ENCODE results near the gene GAB1.
A peak's percentile ranks its signal among the peaks of the same experiment; 100 is the strongest.

Gene GAB1

DNA sequence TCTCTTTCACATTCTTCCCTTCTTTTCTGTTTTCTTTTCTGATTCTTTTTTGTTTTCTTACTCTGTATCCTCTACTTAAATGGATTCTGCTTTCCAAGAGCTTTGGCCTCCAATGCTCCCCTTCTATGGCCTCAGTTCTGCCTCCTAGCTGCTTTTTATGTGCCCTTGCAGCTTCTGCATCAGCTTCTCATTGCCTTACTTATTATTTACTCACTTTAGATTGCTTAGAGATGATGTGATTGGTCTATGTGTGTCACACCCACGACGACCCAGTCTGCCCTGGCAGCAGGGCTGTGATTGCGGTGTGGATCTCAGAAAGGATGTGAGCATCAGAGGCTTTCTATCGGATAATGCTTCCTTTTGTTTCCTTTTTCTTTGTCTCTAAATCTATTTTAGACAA is 105.0 kb downstream of the GAB1 start:
- Mint-ChIP-seq H3K27ac (no peak overlapping the region), H3K4me1 (no peaks in the 10 kb centered on the region), H3K36me3 (no peaks in the 10 kb centered on the region), H3K27me3 (peaks cover 5% of the 10 kb centered on the region), H3K4me3 (no peak overlapping the region), H3K9me3 (no peaks in the 10 kb centered on the region)
- no peak for DNase-seq (ENCODE audit: low spot score in 2 of 2)
- ATAC-seq (ENCODE audit: low read depth): no peak

DNA sequence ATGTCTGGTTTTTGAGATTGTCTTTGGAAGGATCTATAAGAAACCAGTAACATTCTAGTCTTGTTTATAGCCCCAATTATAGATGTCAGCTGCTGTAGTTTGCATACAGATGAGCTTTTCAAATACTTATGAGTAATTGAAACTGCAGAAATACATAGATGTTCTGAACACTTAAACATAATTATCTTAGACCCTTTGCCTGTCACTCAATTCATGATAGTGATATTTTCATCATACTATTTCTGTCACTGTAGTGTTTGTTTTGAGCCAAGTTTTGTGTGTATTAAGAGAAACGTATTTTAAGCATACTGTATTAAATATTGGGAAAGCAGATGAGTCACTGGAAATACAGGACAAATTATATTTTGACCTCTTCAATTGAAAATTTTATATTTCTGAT is 107.1 kb downstream of the GAB1 start:
- H3K4me3 Mint-ChIP-seq: no peak overlapping the region
- no peak overlapping the region for H3K27ac Mint-ChIP-seq
- ATAC-seq (ENCODE audit: low read depth): no peak
- no peaks in the 10 kb centered on the region for H3K9me3 Mint-ChIP-seq
- H3K4me1 Mint-ChIP-seq: no peaks in the 10 kb centered on the region
- H3K36me3 Mint-ChIP-seq: no peaks in the 10 kb centered on the region
- no peak for DNase-seq (ENCODE audit: low spot score in 2 of 2)
- no peaks in the 10 kb centered on the region for H3K27me3 Mint-ChIP-seq

DNA sequence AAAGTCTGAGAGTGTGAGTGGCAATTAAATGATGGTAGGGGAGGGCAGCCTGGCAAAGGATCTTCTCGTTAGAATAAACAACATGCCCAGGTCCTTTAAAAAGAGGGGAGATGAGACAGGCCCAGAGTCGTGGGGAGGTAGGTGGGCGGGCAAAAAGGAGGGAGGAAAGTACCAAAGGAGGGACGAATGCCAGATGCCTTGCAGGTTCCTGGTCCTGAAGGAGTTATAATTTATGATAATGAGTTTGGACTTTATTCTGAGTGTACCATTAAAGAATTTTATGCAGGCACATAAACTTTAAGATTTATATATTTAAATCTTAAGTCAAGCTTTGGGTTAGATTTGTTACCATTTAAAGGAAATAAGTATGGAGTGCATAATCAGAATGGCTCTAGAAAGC is 114.5 kb downstream of the GAB1 start:
- Mint-ChIP-seq H3K27me3 (peaks cover 3% of the 10 kb centered on the region), H3K4me3 (no peak overlapping the region), H3K27ac (no peak overlapping the region), H3K4me1 (no peaks in the 10 kb centered on the region), H3K36me3 (peaks cover 3% of the 10 kb centered on the region), H3K9me3 (no peaks in the 10 kb centered on the region)
- ATAC-seq (ENCODE audit: low read depth) (no peak), DNase-seq (ENCODE audit: low spot score in 2 of 2) (no peak)

DNA sequence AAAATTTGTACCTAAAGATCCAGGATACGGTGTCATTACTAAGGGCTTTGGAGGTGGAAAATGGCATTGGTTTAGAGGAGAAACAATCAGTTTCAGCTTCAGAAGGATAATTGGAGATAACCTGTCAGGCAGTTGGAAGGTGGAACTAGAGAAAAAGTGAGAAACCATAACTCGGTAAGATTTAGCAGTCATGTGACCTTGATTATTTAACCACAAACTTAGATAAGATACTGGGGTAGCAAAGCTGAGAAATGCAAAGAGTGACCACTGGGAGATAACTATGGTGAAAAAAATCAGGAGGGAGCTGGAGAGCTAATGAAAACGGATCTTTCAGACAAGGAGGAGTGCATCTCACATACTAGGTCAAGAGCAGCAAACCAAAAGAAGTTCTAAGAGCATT is 118.5 kb downstream of the GAB1 start:
- H3K4me1 Mint-ChIP-seq: no peaks in the 10 kb centered on the region
- ATAC-seq (ENCODE audit: low read depth): no peak

DNA sequence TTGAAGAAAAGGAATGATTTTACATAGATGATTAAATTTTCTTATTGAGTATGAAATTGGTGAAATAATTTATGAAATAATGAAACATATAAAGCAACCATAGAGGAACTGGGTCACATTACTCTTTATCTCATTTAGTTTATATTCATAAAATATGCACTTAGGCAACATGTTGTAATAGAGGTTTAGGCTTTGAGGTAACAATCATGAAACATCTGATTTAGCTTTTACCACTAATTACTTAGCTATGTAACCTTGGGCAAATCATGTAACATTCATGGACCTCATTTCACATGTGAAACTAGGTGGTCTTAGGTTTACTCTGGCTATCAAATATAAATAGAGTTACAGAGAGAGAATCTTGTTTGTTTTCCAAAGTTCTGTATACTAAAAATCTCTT is 122.3 kb downstream of the GAB1 start:
- no peak for ATAC-seq (ENCODE audit: low read depth)
- H3K9me3 Mint-ChIP-seq: no peaks in the 10 kb centered on the region
- no peak overlapping the region for H3K4me3 Mint-ChIP-seq
- no peaks in the 10 kb centered on the region for H3K27me3 Mint-ChIP-seq
- no peaks in the 10 kb centered on the region for H3K4me1 Mint-ChIP-seq
- H3K27ac Mint-ChIP-seq: no peak overlapping the region
- H3K36me3 Mint-ChIP-seq: no peaks in the 10 kb centered on the region
- no peak for DNase-seq (ENCODE audit: low spot score in 2 of 2)

More for the DNA sequence above, 118.5 kb downstream of the GAB1 start:
- DNase-seq (ENCODE audit: low spot score in 2 of 2): no peak
- peaks cover 3% of the 10 kb centered on the region for H3K36me3 Mint-ChIP-seq
- H3K27me3 Mint-ChIP-seq: peaks cover 3% of the 10 kb centered on the region
- H3K27ac Mint-ChIP-seq: no peak overlapping the region
- no peak overlapping the region for H3K4me3 Mint-ChIP-seq
- H3K9me3 Mint-ChIP-seq: no peaks in the 10 kb centered on the region

DNA sequence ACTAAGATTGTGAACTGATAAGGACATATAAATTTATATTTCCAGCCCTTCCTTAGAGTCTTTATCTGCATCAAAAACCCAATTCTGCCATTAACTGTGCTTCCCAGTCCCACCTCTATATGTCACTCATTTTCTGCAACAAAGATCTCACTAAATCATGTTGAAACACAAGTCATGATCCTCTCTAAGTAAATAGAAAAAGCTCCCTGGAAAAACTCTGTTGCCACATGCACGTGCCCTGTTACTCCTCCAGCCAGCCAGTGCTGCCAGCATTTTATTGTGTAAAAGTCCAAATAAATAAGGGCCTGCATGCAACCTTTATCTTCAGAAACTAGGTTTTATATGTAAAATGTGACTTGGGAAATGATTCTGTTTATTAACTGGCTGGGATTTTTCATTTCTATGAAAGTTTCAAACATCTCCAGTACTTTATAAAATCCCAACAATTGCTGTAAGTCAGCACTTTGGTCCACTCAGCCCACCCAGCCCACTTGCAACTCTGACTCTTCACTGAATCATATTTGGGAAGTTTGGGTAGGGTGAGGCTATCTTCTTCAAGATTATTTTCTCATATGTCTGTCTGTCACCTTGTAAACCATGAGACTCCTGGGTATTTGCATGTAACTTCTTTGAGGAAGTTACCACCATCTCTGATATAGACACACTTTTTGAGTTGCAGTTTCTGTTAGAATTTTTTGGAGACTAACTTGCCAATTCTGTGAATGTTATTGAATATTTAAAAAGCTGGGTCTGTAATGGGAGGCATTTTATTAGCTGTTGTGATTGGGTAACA is 136.9 kb downstream of the GAB1 start:
- Mint-ChIP-seq H3K27me3 (no peaks in the 10 kb centered on the region), H3K36me3 (no peaks in the 10 kb centered on the region), H3K9me3 (no peaks in the 10 kb centered on the region), H3K27ac (peak overlapping the region; percentile 24), H3K4me3 (no peak overlapping the region), H3K4me1 (peaks cover 6% of the 10 kb centered on the region)
- ATAC-seq (ENCODE audit: low read depth) (peak; percentile 70), DNase-seq (ENCODE audit: low spot score in 2 of 2) (no peak)

DNA sequence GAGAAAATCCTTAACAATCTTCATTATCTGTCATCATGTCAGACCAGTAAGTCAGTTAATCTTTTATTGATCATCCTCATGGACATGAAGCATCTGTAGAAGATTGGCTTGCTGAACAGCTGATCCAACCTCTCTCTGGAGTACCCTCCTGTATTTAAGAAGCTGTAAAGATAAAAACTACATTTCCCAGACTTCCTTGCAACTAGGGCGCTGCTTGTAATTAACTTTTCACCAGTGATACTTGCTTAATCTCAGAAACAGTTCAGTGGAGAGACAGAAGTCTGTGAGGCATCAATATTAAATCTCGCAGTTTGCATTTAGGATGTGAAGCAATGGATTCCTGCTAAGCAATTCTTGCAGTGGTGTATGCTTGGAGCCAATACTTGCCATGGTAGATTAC is 140.8 kb downstream of the GAB1 start:
- ATAC-seq (ENCODE audit: low read depth): no peak
- Mint-ChIP-seq H3K36me3 (no peaks in the 10 kb centered on the region), H3K27ac (no peak overlapping the region), H3K27me3 (no peaks in the 10 kb centered on the region), H3K9me3 (no peaks in the 10 kb centered on the region), H3K4me1 (peaks cover 6% of the 10 kb centered on the region), H3K4me3 (no peak overlapping the region)
- DNase-seq (ENCODE audit: low spot score in 2 of 2): no peak

DNA sequence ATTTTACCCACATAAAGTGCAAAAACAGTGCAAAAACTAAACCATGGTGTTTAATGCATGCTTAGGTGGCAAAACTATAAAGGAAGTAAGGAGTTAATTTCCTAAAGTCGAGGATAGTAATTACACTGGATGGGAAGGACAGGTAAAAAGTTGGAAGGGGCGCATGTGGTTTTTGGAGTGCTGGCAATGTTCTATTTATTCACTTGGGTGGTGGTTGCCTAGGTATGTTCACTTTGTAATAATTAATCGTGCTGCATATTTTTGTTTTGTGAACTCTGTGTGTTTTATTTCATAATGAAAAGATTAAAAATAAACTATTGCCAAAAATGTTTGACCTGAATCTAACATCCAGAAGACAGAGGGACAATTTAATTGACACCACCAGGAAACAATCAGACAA is 144.7 kb downstream of the GAB1 start:
- DNase-seq (ENCODE audit: low spot score in 2 of 2) (no peak), ATAC-seq (ENCODE audit: low read depth) (no peak)
- H3K27me3 Mint-ChIP-seq: peaks cover 8% of the 10 kb centered on the region
- no peak overlapping the region for H3K27ac Mint-ChIP-seq
- no peaks in the 10 kb centered on the region for H3K36me3 Mint-ChIP-seq
- no peaks in the 10 kb centered on the region for H3K9me3 Mint-ChIP-seq
- no peaks in the 10 kb centered on the region for H3K4me1 Mint-ChIP-seq
- no peak overlapping the region for H3K4me3 Mint-ChIP-seq

DNA sequence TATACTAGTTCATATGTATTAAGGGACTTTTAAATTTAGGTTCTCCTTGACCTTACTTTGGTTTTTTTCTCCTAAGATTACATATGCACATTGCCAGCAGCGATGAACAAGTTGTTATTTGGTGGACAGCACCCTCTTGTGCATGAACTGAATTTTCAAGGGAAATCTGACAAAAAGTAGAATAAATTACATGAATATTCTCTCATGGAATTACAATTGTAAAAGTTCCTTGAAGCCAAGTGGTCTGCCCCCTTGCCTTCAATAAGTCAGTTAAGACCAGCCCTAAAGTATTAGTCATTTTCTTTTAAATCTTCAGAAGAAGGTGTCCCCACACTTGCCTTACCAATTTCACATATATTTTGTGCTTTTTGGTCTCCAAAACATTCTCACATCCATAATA is 146.2 kb downstream of the GAB1 start:
- peak; percentile 32 for ATAC-seq (ENCODE audit: low read depth)
- Mint-ChIP-seq H3K27me3 (peaks cover 8% of the 10 kb centered on the region), H3K36me3 (no peaks in the 10 kb centered on the region), H3K4me3 (no peak overlapping the region), H3K4me1 (no peaks in the 10 kb centered on the region), H3K9me3 (no peaks in the 10 kb centered on the region), H3K27ac (no peak overlapping the region)
- DNase-seq (ENCODE audit: low spot score in 2 of 2): peak; percentile 13 to 19

DNA sequence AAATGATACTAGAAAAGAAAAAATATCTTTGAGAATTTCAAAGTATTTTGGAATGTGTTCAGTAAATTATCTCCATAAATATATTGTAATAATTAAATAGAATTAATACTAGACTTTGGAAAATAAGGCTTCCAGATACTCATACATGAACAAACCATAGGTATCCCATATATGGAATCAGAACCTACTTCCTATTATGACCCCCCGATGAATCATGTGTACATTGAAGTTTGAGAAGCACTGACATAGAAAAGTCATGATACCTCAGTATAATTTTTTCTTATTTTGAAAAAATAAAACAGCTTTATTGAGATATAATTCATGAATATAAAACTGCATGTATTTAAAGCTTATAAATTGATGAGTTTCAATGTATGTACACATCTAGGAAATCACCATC is 149.6 kb downstream of the GAB1 start:
- DNase-seq (ENCODE audit: low spot score in 2 of 2) (no peak), ATAC-seq (ENCODE audit: low read depth) (no peak)
- Mint-ChIP-seq H3K9me3 (peaks cover 1% of the 10 kb centered on the region), H3K27ac (no peak overlapping the region), H3K27me3 (peaks cover 8% of the 10 kb centered on the region), H3K4me1 (no peaks in the 10 kb centered on the region), H3K36me3 (no peaks in the 10 kb centered on the region), H3K4me3 (no peak overlapping the region)

DNA sequence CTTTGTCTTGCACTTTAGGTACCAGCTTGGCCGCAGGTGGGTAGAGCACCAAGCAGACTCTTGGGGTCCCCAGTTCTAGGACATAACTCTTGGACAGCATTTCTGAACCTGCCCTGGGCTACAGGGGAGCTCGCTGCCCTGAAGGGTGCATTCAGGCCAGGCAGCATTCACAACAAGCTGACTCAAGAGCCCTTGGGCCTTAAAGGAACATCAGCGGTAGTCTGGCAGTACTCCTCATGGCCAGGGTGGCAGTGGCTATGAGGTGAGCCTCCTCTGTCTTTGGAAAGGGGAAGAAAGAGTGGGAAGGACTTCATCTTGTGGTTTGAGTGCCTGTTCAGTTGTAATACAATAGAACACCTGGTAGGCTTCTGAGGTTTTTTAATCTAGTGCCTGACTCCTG is 152.0 kb downstream of the GAB1 start:
- Mint-ChIP-seq H3K36me3 (no peaks in the 10 kb centered on the region), H3K4me3 (no peak overlapping the region), H3K4me1 (no peaks in the 10 kb centered on the region), H3K9me3 (peaks cover 3% of the 10 kb centered on the region), H3K27me3 (peaks cover 8% of the 10 kb centered on the region), H3K27ac (no peak overlapping the region)
- no peak for DNase-seq (ENCODE audit: low spot score in 2 of 2)
- no peak for ATAC-seq (ENCODE audit: low read depth)

DNA sequence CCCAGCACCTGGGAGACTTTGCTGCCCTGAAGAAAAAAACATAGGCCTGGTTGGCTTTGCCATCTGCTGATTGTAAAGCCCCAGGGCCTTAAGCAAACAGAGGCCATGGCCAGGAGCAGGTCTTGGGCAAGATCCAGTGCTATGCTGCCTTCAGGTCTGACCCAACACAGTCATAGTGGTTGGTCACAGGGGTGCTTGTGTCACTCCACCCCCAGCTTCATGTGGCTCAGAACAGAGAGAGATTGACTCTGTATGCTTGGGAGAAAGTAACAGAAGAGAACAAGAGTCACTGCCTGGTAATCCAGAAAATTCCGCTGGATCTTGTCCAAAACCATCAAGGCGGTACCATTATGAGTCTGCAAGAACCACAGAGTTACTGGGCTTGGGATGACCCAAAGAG is 152.4 kb downstream of the GAB1 start:
- no peaks in the 10 kb centered on the region for H3K4me1 Mint-ChIP-seq
- peaks cover 3% of the 10 kb centered on the region for H3K9me3 Mint-ChIP-seq
- ATAC-seq (ENCODE audit: low read depth): no peak
- peaks cover 8% of the 10 kb centered on the region for H3K27me3 Mint-ChIP-seq
- no peak overlapping the region for H3K27ac Mint-ChIP-seq
- DNase-seq (ENCODE audit: low spot score in 2 of 2): no peak
- H3K4me3 Mint-ChIP-seq: no peak overlapping the region
- H3K36me3 Mint-ChIP-seq: no peaks in the 10 kb centered on the region

DNA sequence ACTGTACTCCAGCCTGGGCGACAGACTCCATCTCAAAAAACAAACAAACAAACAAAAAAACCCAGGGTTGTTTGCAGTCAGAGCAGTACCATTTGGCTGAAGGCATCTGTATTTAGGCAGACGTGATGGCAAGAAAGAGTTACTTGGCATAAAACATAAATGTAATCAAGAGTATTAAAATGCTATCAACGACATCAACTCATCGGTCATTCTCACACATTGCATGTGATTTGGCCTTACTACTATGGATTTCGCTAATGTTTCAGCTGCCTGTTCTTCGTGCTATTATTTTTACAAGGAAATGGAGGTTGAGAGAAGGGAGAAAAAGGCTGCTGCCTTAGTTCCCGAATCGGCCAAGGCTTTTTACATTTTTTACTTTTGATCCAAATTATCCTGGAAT is 161.3 kb downstream of the GAB1 start:
- no peaks in the 10 kb centered on the region for H3K27me3 Mint-ChIP-seq
- no peak overlapping the region for H3K4me3 Mint-ChIP-seq
- no peaks in the 10 kb centered on the region for H3K36me3 Mint-ChIP-seq
- H3K9me3 Mint-ChIP-seq: peaks cover 2% of the 10 kb centered on the region
- ATAC-seq (ENCODE audit: low read depth) (no peak), DNase-seq (ENCODE audit: low spot score in 2 of 2) (no peak)
- H3K4me1 Mint-ChIP-seq: peaks cover 2% of the 10 kb centered on the region
- no peak overlapping the region for H3K27ac Mint-ChIP-seq

DNA sequence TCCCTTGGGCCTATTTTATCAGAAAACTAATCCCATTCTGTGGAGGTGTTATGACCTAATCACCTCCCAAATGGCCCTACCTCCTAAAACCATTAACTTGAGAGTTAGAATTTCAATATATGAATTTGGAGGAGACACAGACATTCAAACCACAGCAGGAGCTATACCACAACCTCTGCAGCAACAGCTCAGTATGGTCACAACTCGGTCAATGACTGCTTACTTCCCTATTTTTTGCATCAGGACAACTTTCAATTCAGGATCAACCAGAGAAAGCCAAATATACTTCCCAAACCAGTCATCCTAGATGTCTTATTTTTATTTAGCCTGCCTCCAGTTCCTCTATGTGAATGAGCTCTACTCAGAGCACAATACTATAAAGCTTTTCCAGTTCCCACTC is 165.6 kb downstream of the GAB1 start:
- ATAC-seq (ENCODE audit: low read depth) (no peak), DNase-seq (ENCODE audit: low spot score in 2 of 2) (no peak)
- H3K36me3 Mint-ChIP-seq: no peaks in the 10 kb centered on the region
- peaks cover 2% of the 10 kb centered on the region for H3K4me1 Mint-ChIP-seq
- no peak overlapping the region for H3K4me3 Mint-ChIP-seq
- peaks cover 2% of the 10 kb centered on the region for H3K9me3 Mint-ChIP-seq
- no peaks in the 10 kb centered on the region for H3K27me3 Mint-ChIP-seq
- no peak overlapping the region for H3K27ac Mint-ChIP-seq

DNA sequence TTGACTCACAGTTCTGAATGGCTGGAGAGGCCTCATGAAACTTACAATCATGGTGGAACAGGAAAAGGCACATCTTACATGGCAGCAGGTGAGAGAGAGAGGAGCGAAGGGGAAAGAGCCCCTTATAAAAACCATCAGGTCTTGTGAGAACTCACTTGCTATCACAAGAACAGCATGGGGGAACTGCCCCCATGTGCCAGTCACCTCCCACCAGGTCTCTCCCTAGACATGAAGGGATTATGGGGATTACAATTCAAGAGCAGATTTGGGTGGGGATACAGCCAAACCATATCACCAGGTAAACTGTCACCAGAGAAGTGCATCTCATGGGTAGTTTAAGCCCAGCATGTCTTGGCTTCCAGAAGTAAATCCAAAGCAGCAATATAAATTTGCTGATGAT is 169.4 kb downstream of the GAB1 start:
- no peak for ATAC-seq (ENCODE audit: low read depth)
- no peaks in the 10 kb centered on the region for H3K36me3 Mint-ChIP-seq
- H3K4me3 Mint-ChIP-seq: no peak overlapping the region
- peaks cover 2% of the 10 kb centered on the region for H3K4me1 Mint-ChIP-seq
- H3K27me3 Mint-ChIP-seq: no peaks in the 10 kb centered on the region
- no peak for DNase-seq (ENCODE audit: low spot score in 2 of 2)
- no peak overlapping the region for H3K27ac Mint-ChIP-seq
- peaks cover 1% of the 10 kb centered on the region for H3K9me3 Mint-ChIP-seq

Data from memory B cell (primary cell).